NB4 (cell line): Measurements from ENCODE around the gene DACT1.

Experiments
- CTCF ChIP-seq: IDR thresholded peaks from one replicate; pipeline ENCODE4 v1.5.1; 2012; ENCODE audit warnings: low read depth, low read length
- MAX ChIP-seq: IDR thresholded peaks from 2 replicates; pipeline ENCODE4 v1.6.1; 2011; ENCODE audit warnings: low read depth, low read length
- POLR2A ChIP-seq: IDR thresholded peaks from 2 replicates; pipeline ENCODE4 v1.6.1; 2011; ENCODE audit warnings: mild to moderate bottlenecking; ENCODE audit not compliant: insufficient read length; ENCODE audit errors: extremely low read depth

- TF ChIP-seq CTCF (no peak), POLR2A (no peak), MAX (no peak)
Observed at GRCh38 chr14:58639198-58639565, 1.4 kb downstream of the DACT1 start.
